Measurements from ENCODE around the gene MKKS. TPM values are rescaled to one million over a fixed set of nuclear protein-coding genes. Genes with fewer than 3 reads are reported as not detected.

Gene MKKS
- total RNA-seq, 4 donors from 2014 or later: 4.7 to 15.4 (median 12.9) TPM

DNA sequence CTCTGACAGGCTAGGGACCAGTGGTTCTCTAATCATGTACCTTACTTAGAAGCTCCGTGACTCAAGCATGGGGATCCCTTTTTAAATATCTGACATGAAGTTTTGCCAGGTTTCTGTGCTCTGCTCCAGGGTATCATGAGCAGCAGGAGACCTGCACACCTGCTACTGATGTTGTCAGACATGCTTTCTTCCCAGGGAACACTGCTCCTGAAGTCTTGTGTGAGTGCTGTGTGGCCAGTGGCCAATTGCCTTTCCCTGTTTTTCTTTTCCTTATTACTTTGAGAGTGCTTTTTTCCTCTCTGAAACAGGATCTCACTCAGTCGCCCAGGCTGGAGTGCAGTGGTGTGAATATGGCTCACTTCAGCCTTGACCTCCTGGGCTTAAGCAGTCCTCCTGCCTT, 27.5 kb upstream of the MKKS start:
- TF ChIP-seq, protein P1, sequence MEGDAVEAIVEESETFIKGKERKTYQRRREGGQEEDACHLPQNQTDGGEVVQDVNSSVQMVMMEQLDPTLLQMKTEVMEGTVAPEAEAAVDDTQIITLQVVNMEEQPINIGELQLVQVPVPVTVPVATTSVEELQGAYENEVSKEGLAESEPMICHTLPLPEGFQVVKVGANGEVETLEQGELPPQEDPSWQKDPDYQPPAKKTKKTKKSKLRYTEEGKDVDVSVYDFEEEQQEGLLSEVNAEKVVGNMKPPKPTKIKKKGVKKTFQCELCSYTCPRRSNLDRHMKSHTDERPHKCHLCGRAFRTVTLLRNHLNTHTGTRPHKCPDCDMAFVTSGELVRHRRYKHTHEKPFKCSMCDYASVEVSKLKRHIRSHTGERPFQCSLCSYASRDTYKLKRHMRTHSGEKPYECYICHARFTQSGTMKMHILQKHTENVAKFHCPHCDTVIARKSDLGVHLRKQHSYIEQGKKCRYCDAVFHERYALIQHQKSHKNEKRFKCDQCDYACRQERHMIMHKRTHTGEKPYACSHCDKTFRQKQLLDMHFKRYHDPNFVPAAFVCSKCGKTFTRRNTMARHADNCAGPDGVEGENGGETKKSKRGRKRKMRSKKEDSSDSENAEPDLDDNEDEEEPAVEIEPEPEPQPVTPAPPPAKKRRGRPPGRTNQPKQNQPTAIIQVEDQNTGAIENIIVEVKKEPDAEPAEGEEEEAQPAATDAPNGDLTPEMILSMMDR (IDR thresholded peaks at IDR 0.05): no peak
- TF ChIP-seq POLR2A (IDR thresholded peaks at IDR 0.05): no peak
- Histone ChIP-seq H3K27me3 (no peaks in the 10 kb centered on the region), H3K4me1 (peaks cover 0 to 5% (median 5%) of the 10 kb centered on the region in 3 donors), H3K4me3 (no peak overlapping the region), H3K36me3 (peaks cover 0 to 32% (median 0%) of the 10 kb centered on the region in 3 donors), H3K9me3 (peaks cover 0 to 4% (median 4%) of the 10 kb centered on the region in 3 donors), H3K27ac (no peak overlapping the region)
- no peak for DNase-seq
- intact Hi-C loops (cut with DNase I): no loop called here
- 90% methylated on average over 2 of the region's 2 CpGs; no CpG with 5 or more reads in 1 of the 2 donors for whole genome bisulfite sequencing, 2 donors

GRCh38 chr20:10454151-10454750, 20.2 kb upstream of the MKKS start:
- Histone ChIP-seq H3K27ac (no peak overlapping the region), H3K4me3 (no peak overlapping the region), H3K9me3 (peaks cover 0 to 4% (median 0%) of the 10 kb centered on the region in 3 donors), H3K36me3 (peaks cover 0 to 19% (median 0%) of the 10 kb centered on the region in 3 donors), H3K27me3 (no peaks in the 10 kb centered on the region), H3K4me1 (no peaks in the 10 kb centered on the region)
- intact Hi-C loops (cut with DNase I): no loop called here
- DNase-seq: no peak
- TF ChIP-seq, protein P1 (IDR thresholded peaks at IDR 0.05): no peak
- no peak for TF ChIP-seq POLR2A (IDR thresholded peaks at IDR 0.05)

DNA sequence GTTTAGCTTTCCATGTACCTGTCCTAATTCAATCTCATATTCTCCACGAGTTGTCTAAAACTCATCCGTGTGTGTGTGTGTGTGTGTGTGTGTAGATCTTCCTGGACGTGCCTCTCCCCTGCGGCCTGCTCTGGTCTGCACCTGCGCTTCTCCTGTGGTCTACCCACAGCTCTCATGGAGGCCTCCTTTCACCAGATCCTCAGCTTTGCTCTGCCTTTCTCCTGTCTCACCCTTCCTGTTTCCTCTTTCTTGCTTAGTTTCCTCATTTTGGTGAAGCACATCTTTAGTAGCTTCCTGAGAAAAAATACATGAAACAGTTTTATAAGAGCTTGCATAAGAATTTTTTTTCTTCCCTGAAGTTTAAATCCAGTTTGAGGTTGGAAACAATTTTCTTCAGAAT, 19.2 kb upstream of the MKKS start:
- H3K9me3 ChIP-seq: peaks cover 0 to 4% (median 0%) of the 10 kb centered on the region in 3 donors
- H3K27me3 ChIP-seq: no peaks in the 10 kb centered on the region
- H3K4me3 ChIP-seq: no peak overlapping the region
- peaks cover 0 to 8% (median 0%) of the 10 kb centered on the region in 3 donors for H3K36me3 ChIP-seq
- intact Hi-C loops (cut with DNase I): no loop called here
- H3K27ac ChIP-seq: no peak overlapping the region
- 56 to 62% methylated on average over 5 of the region's 5 CpGs for WGBS, 2 donors
- DNase-seq: no peak
- peaks cover 0 to 7% (median 0%) of the 10 kb centered on the region in 3 donors for H3K4me1 ChIP-seq
- TF ChIP-seq POLR2A (IDR thresholded peaks at IDR 0.05): no peak

- intact Hi-C loops (cut with DNase I): no loop called here
- DNase-seq: no peak
- H3K27ac ChIP-seq: no peak overlapping the region
- WGBS, 2 donors: 54 to 72% methylated on average over 2 of the region's 2 CpGs
- H3K9me3 ChIP-seq: no peaks in the 10 kb centered on the region
- no peak overlapping the region for H3K4me3 ChIP-seq
- TF ChIP-seq, protein P1 (IDR thresholded peaks at IDR 0.05): no peak
- no peak for TF ChIP-seq POLR2A (IDR thresholded peaks at IDR 0.05)
- peaks cover 2 to 16% (median 4%) of the 10 kb centered on the region in 3 donors for H3K4me1 ChIP-seq
- H3K27me3 ChIP-seq: no peaks in the 10 kb centered on the region
- no peaks in the 10 kb centered on the region for H3K36me3 ChIP-seq
Observed at GRCh38 chr20:10449270-10449669, 15.2 kb upstream of the MKKS start.

DNA sequence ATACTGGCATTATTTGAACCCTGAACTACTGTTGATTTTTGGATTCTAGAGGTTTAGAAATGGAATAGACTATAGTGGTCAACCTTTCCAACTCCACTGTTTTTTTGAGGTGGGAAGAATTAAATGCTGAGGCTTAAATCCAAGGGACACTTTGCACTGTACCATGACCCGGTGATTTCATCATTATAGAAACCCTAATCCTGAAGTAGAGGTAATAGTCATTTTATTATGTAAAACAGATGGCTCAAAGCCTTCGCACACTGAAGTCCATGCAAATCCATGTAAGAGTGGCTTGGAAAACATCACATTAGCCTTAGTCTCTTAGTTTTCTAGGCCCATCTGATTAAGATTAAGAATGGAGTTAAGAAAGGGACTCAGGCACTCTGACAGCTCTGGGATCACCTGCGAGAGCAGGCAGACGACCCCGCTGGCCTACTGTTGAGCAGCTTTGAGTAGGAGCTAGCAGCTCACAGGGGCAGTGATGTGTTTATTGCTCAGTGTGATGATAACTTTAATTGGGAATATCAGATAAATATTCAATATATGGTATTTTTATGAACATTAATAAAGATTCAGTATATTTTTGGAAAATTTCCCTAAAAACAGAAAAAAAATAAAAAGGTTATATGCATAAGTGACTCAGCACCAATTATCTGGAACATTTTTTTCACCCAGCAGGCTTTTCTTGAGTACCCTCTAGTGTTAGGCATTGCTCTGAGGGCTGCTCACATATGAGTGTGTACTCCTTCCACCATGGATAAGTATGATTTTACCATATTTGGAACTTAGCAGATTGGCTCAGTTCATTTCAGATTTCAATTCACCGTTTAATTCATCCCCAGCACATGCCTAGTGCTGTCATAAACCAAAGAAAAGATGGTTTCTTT, 14.5 kb upstream of the MKKS start:
- TF ChIP-seq POLR2A (IDR thresholded peaks at IDR 0.05): no peak
- TF ChIP-seq, protein P1 (IDR thresholded peaks at IDR 0.05): no peak
- H3K27ac ChIP-seq: no peak overlapping the region
- H3K9me3 ChIP-seq: no peaks in the 10 kb centered on the region
- WGBS, 2 donors: 91 to 97% methylated on average over 6 of the region's 6 CpGs
- H3K4me3 ChIP-seq: no peak overlapping the region
- no peaks in the 10 kb centered on the region for H3K27me3 ChIP-seq
- no peaks in the 10 kb centered on the region for H3K36me3 ChIP-seq
- intact Hi-C loops (cut with DNase I): no loop called here
- peaks cover 2 to 16% (median 4%) of the 10 kb centered on the region in 3 donors for H3K4me1 ChIP-seq
- no peak for DNase-seq
